DOHH2 (cell line): ENCODE measurements around the gene DLGAP1.
"Not testable (repeated sequence)": the region's sequence is repeated elsewhere in the genome, so short reads cannot be mapped to it uniquely, and the experiment has no call there.

Source experiments
- H3F3A ChIP-seq: fragments of 200-600 bp; sonication (generic), shearing (Covaris generic); 2 replicates; pipeline ENCODE4 v1.6.0; 2016; ENCODE audit warnings: antibody characterized with exemption, mild to moderate bottlenecking; ENCODE audit not compliant: control insufficient read depth, insufficient read depth
- H3K27ac ChIP-seq: fragments of 200-600 bp; sonication (generic); 2 replicates; pipeline ENCODE4 v1.5.1; 2014; ENCODE audit warnings: low read depth, mild to moderate bottlenecking, low read length, moderate library complexity
- H3K27me3 ChIP-seq: fragments of 200-600 bp; sonication (generic); 2 replicates; pipeline ENCODE4 v1.6.1; 2014; ENCODE audit warnings: mild to moderate bottlenecking, low read length, mixed read lengths; ENCODE audit not compliant: control insufficient read depth
- H3K36me3 ChIP-seq: fragments of 200-600 bp; sonication (generic); 2 replicates; pipeline ENCODE4 v1.6.1; 2014; ENCODE audit warnings: mild to moderate bottlenecking, low read length, moderate library complexity, mixed read lengths; ENCODE audit not compliant: control insufficient read depth
- H3K4me1 ChIP-seq: fragments of 200-600 bp; sonication (generic); 2 replicates; pipeline ENCODE4 v1.6.1; 2014; ENCODE audit warnings: mild to moderate bottlenecking, low read length, mixed read lengths; ENCODE audit not compliant: control insufficient read depth
- H3K4me2 ChIP-seq: fragments of 200-600 bp; sonication (generic); 2 replicates; pipeline ENCODE4 v1.6.0; 2014; ENCODE audit warnings: mild to moderate bottlenecking, low read length, moderate library complexity
- H3K4me3 ChIP-seq: fragments of 200-600 bp; sonication (generic); 2 replicates; pipeline ENCODE4 v1.5.1; 2014; ENCODE audit warnings: mild to moderate bottlenecking, low read length, mixed read lengths
- H3K79me2 ChIP-seq: fragments of 200-600 bp; sonication (generic); 2 replicates; pipeline ENCODE4 v1.6.1; 2014; ENCODE audit warnings: mild to moderate bottlenecking, low read length, mixed read lengths; ENCODE audit not compliant: control insufficient read depth
- H3K9me2 ChIP-seq: fragments of 200-600 bp; sonication (generic); replicated peaks from 2 replicates; pipeline ENCODE4 v1.6.1; 2014; ENCODE audit warnings: mild to moderate bottlenecking, low read length, mixed read lengths; ENCODE audit not compliant: control insufficient read depth
- H3K9me3 ChIP-seq: fragments of 200-600 bp; sonication (generic); 2 replicates; pipeline ENCODE4 v1.6.1; 2014; ENCODE audit warnings: antibody characterized with exemption, low read length, mixed read lengths; ENCODE audit not compliant: control insufficient read depth, insufficient read depth
- H4K20me1 ChIP-seq: fragments of 200-600 bp; sonication (generic); 2 replicates; pipeline ENCODE4 v1.6.0; 2014; ENCODE audit warnings: low read depth, mild to moderate bottlenecking, antibody characterized with exemption, low read length, moderate library complexity; ENCODE audit not compliant: control insufficient read depth, insufficient read depth
- CTCF ChIP-seq: fragments of 200-600 bp; sonication (generic); IDR thresholded peaks from one replicate; pipeline ENCODE4 v1.5.1; 2014; ENCODE audit warnings: antibody characterized with exemption, mild to moderate bottlenecking, low read depth, low read length; ENCODE audit not compliant: poor library complexity, severe bottlenecking
- EZH2phosphoT487 ChIP-seq: fragments of 200-600 bp; sonication (generic); IDR thresholded peaks from 2 replicates; pipeline ENCODE4 v1.6.1; 2017; ENCODE audit warnings: borderline replicate concordance, mild to moderate bottlenecking, antibody characterized with exemption, low read length, moderate library complexity, mixed read lengths

Gene DLGAP1

GRCh38 chr18:3607309-3608098, 847.6 kb downstream of the DLGAP1 start:
- no peaks in the 10 kb centered on the region; the same call in 1 of the 2 replicates for H3K79me2 ChIP-seq
- no peak overlapping the region for H3K27ac ChIP-seq
- no peaks in the 10 kb centered on the region for H3K36me3 ChIP-seq
- H3K4me2 ChIP-seq: no peak overlapping the region
- no peaks in the 10 kb centered on the region for H3K9me3 ChIP-seq
- H3K4me1 ChIP-seq: peaks cover 38% of the 10 kb centered on the region
- peaks cover 5% of the 10 kb centered on the region; the same call in 1 of the 2 replicates for H3F3A ChIP-seq
- no peak for TF ChIP-seq EZH2phosphoT487
- no peak for TF ChIP-seq CTCF
- no peaks in the 10 kb centered on the region for H3K27me3 ChIP-seq
- H3K4me3 ChIP-seq: no peak overlapping the region
- H3K9me2 ChIP-seq: no peaks in the 10 kb centered on the region
- H4K20me1 ChIP-seq: no peaks in the 10 kb centered on the region

GRCh38 chr18:3606863-3607262, 848.2 kb downstream of the DLGAP1 start:
- not testable (repeated sequence) for H3K9me3 ChIP-seq, H3K79me2 ChIP-seq, H3K4me3 ChIP-seq, H3K27ac ChIP-seq, H3K4me2 ChIP-seq, H3F3A ChIP-seq, H4K20me1 ChIP-seq, H3K9me2 ChIP-seq, H3K27me3 ChIP-seq, H3K36me3 ChIP-seq
- H3K4me1 ChIP-seq: peaks cover 43% of the 10 kb centered on the region

GRCh38 chr18:3605954-3606443, 849.1 kb downstream of the DLGAP1 start:
- peaks cover 5% of the 10 kb centered on the region; the same call in 1 of the 2 replicates for H3F3A ChIP-seq

More at GRCh38 chr18:3605954-3606443, 849.1 kb downstream of the DLGAP1 start:
- TF ChIP-seq EZH2phosphoT487 (no peak), CTCF (no peak)
- peaks cover 46% of the 10 kb centered on the region for H3K4me1 ChIP-seq
- H3K9me3 ChIP-seq: no peaks in the 10 kb centered on the region
- no peaks in the 10 kb centered on the region for H3K36me3 ChIP-seq
- no peak overlapping the region for H3K27ac ChIP-seq
- peak overlapping the region; percentile 79 for H3K4me3 ChIP-seq
- H4K20me1 ChIP-seq: no peaks in the 10 kb centered on the region
- no peaks in the 10 kb centered on the region; the same call in 1 of the 2 replicates for H3K79me2 ChIP-seq
- no peaks in the 10 kb centered on the region for H3K27me3 ChIP-seq
- peak overlapping the region; percentile 100 for H3K4me2 ChIP-seq
- no peaks in the 10 kb centered on the region for H3K9me2 ChIP-seq
